ENCODE measurements around the gene EPHA6.
A peak's percentile ranks its signal among the peaks of the same experiment; 100 is the strongest.

EPHA6 gene

GRCh38 chr3:97662264-97662663, 847.9 kb downstream of the EPHA6 start:
- DNase-seq: no peak

GRCh38 chr3:97662762-97663161, 848.4 kb downstream of the EPHA6 start:
- no peak for DNase-seq

- DNase-seq: no peak
Measured at GRCh38 chr3:97665896-97666295, 851.5 kb downstream of the EPHA6 start.

GRCh38 chr3:97670952-97671351, 856.6 kb downstream of the EPHA6 start:
- no peak for DNase-seq

GRCh38 chr3:97673357-97673997, 859.1 kb downstream of the EPHA6 start:
- DNase-seq: no peak

- DNase-seq: no peak
Measured at GRCh38 chr3:97674461-97674860, 860.1 kb downstream of the EPHA6 start.

GRCh38 chr3:97680210-97680609, 865.8 kb downstream of the EPHA6 start:
- no peak for DNase-seq

- no peak for DNase-seq
Measured at GRCh38 chr3:97680696-97681095, 866.3 kb downstream of the EPHA6 start.

- DNase-seq: no peak
Measured at GRCh38 chr3:97684490-97684889, 870.1 kb downstream of the EPHA6 start.

- no peak for DNase-seq
Measured at GRCh38 chr3:97686258-97686657, 871.9 kb downstream of the EPHA6 start.

- no peak for DNase-seq
Measured at GRCh38 chr3:97687734-97688133, 873.3 kb downstream of the EPHA6 start.

- DNase-seq: no peak
Measured at GRCh38 chr3:97689111-97689510, 874.7 kb downstream of the EPHA6 start.

GRCh38 chr3:97689962-97690361, 875.6 kb downstream of the EPHA6 start:
- no peak for DNase-seq

GRCh38 chr3:97691354-97691753, 877.0 kb downstream of the EPHA6 start:
- peak in 1 of 2 experiments; percentile 25 for DNase-seq

- DNase-seq: no peak
Measured at GRCh38 chr3:97692389-97692788, 878.0 kb downstream of the EPHA6 start.

- no peak for DNase-seq
Measured at GRCh38 chr3:97692831-97693230, 878.4 kb downstream of the EPHA6 start.

- no peak for DNase-seq
Measured at GRCh38 chr3:97694876-97695275, 880.5 kb downstream of the EPHA6 start.

GRCh38 chr3:97698691-97699090, 884.3 kb downstream of the EPHA6 start:
- no peak for DNase-seq

- DNase-seq: no peak
Measured at GRCh38 chr3:97699889-97700288, 885.5 kb downstream of the EPHA6 start.

GRCh38 chr3:97705764-97706163, 891.4 kb downstream of the EPHA6 start:
- no peak for DNase-seq

GRCh38 chr3:97706226-97706625, 891.8 kb downstream of the EPHA6 start:
- DNase-seq: no peak

GRCh38 chr3:97711654-97712053, 897.3 kb downstream of the EPHA6 start:
- no peak for DNase-seq

GRCh38 chr3:97712919-97713318, 898.5 kb downstream of the EPHA6 start:
- DNase-seq: no peak

GRCh38 chr3:97713634-97714033, 899.2 kb downstream of the EPHA6 start:
- no peak for DNase-seq

- DNase-seq: peak; percentile 36 to 83
Measured at GRCh38 chr3:97719156-97719821, 904.9 kb downstream of the EPHA6 start.

All from NCI-H526 (cell line).